ENCODE data around the gene TAF4.

GRCh38 chr20:62068997-62069396 is 3.3 kb upstream of the TAF4 start:
- TF ChIP-seq, protein P1, sequence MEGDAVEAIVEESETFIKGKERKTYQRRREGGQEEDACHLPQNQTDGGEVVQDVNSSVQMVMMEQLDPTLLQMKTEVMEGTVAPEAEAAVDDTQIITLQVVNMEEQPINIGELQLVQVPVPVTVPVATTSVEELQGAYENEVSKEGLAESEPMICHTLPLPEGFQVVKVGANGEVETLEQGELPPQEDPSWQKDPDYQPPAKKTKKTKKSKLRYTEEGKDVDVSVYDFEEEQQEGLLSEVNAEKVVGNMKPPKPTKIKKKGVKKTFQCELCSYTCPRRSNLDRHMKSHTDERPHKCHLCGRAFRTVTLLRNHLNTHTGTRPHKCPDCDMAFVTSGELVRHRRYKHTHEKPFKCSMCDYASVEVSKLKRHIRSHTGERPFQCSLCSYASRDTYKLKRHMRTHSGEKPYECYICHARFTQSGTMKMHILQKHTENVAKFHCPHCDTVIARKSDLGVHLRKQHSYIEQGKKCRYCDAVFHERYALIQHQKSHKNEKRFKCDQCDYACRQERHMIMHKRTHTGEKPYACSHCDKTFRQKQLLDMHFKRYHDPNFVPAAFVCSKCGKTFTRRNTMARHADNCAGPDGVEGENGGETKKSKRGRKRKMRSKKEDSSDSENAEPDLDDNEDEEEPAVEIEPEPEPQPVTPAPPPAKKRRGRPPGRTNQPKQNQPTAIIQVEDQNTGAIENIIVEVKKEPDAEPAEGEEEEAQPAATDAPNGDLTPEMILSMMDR (IDR thresholded peaks at IDR 0.05): no peak
- no peak for TF ChIP-seq POLR2A (IDR thresholded peaks at IDR 0.05; ENCODE audit: low read depth)
- no peak for TF ChIP-seq POLR2AphosphoS5 (IDR thresholded peaks at IDR 0.05)
